HCT116 (cell line): ENCODE results near the gene RPL19.

Experiments
- CEBPB ChIP-seq: IDR thresholded peaks from 2 replicates; pipeline ENCODE4 v1.6.1; 2012; ENCODE audit warnings: low read depth
- EGR1 ChIP-seq: IDR thresholded peaks from 2 replicates; pipeline ENCODE4 v1.6.1; 2012; ENCODE audit warnings: low read depth
- EZH2 ChIP-seq: fragments of 200-600 bp; sonication (generic); IDR thresholded peaks from 2 replicates; pipeline ENCODE4 v1.6.1; 2017; ENCODE audit warnings: antibody characterized with exemption, mixed run types
- EZH2phosphoT487 ChIP-seq: fragments of 200-600 bp; IDR thresholded peaks from 2 replicates; pipeline ENCODE4 v1.6.1; 2018; ENCODE audit warnings: antibody characterized with exemption, borderline replicate concordance
- FOSL1 ChIP-seq: IDR thresholded peaks from 2 replicates; pipeline ENCODE4 v1.6.1; 2012; ENCODE audit warnings: low read depth
- JUND ChIP-seq: IDR thresholded peaks from 2 replicates; pipeline ENCODE4 v1.6.1; 2012
- POLR2A ChIP-seq: IDR thresholded peaks from 2 replicates; pipeline ENCODE4 v1.7.0; 2011; ENCODE audit warnings: borderline replicate concordance; ENCODE audit not compliant: insufficient read depth, insufficient read length; ENCODE audit errors: extremely low read depth
- POLR2AphosphoS5 ChIP-seq: IDR thresholded peaks from 2 replicates; pipeline ENCODE4 v1.6.1; 2011; ENCODE audit warnings: mild to moderate bottlenecking, low read depth, low read length, moderate library complexity
- YY1 ChIP-seq: IDR thresholded peaks from 2 replicates; pipeline ENCODE4 v1.6.1; 2011; ENCODE audit warnings: low read length, low read depth, moderate library complexity, mild to moderate bottlenecking; ENCODE audit not compliant: insufficient replicate concordance; ENCODE audit errors: extremely low read depth
- TF ChIP-seq, protein P1 (sequence below), 3 experiments: fragments of 200-600 bp in 1 of 3; sonication (generic) in 1 of 3; IDR thresholded peaks in 2 of 3; conservative IDR thresholded peaks in 1 of 3; 2 replicates each; pipeline ENCODE4 v1.5.1; 2012 to 2017; ENCODE audit warnings: low read depth in 2 of 3, low read length in 2 of 3, antibody characterized with exemption in 1 of 3, borderline replicate concordance in 1 of 3, control low read depth in 1 of 3, mild to moderate bottlenecking in 1 of 3, mixed read lengths in 1 of 3, mixed run types in 1 of 3, moderate library complexity in 1 of 3; ENCODE audit not compliant: insufficient read depth in 1 of 3
- TF ChIP-seq, protein P2 (sequence below): IDR thresholded peaks from 2 replicates; pipeline ENCODE4 v1.6.1; 2011; ENCODE audit warnings: mild to moderate bottlenecking, low read length, moderate library complexity; ENCODE audit not compliant: insufficient replicate concordance; ENCODE audit errors: extremely low read depth
- TF ChIP-seq, protein P3 (sequence below): IDR thresholded peaks from 2 replicates; pipeline ENCODE4 v1.6.1; 2012; ENCODE audit warnings: low read depth
- TF ChIP-seq, protein P4 (sequence below): IDR thresholded peaks from 2 replicates; pipeline ENCODE4 v1.6.1; 2012
- TF ChIP-seq, protein P5 (sequence below): IDR thresholded peaks from 2 replicates; pipeline ENCODE4 v1.6.1; 2012

DNA sequence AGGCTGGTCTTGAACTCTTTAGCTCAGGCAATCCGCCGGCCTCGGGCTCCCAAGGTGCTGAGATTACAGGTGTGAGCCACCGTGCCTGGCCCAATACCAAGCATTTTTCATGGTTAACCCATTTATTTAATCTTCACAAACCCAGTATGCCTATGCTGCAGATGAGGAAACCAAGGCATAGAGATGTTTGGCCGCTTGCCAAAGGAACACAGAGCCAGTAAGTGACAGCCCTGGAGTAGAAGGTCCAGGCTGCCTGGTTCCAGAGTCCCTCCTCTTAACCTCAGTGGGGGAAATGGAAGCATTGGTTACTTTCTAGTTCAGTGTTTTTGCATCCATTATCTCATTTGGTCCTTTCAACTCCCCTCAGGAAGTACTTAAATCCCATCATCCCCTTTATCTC lies 18.8 kb upstream of the RPL19 start:
- TF ChIP-seq, protein P1, sequence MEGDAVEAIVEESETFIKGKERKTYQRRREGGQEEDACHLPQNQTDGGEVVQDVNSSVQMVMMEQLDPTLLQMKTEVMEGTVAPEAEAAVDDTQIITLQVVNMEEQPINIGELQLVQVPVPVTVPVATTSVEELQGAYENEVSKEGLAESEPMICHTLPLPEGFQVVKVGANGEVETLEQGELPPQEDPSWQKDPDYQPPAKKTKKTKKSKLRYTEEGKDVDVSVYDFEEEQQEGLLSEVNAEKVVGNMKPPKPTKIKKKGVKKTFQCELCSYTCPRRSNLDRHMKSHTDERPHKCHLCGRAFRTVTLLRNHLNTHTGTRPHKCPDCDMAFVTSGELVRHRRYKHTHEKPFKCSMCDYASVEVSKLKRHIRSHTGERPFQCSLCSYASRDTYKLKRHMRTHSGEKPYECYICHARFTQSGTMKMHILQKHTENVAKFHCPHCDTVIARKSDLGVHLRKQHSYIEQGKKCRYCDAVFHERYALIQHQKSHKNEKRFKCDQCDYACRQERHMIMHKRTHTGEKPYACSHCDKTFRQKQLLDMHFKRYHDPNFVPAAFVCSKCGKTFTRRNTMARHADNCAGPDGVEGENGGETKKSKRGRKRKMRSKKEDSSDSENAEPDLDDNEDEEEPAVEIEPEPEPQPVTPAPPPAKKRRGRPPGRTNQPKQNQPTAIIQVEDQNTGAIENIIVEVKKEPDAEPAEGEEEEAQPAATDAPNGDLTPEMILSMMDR (IDR thresholded peaks at IDR 0.05 in 2 of 3, conservative IDR thresholded peaks at IDR 0.05 in 1 of 3; ENCODE audit: borderline replicate concordance in 1 of 3, insufficient read depth in 1 of 3, low read depth in 2 of 3, low read length in 2 of 3) = no peak
- TF ChIP-seq EZH2phosphoT487 (no peak), EZH2 (no peak), POLR2AphosphoS5 (no peak), YY1 (no peak), FOSL1 (no peak), JUND (no peak), CEBPB (no peak), POLR2A (no peak), EGR1 (no peak)
- TF ChIP-seq, protein P2, sequence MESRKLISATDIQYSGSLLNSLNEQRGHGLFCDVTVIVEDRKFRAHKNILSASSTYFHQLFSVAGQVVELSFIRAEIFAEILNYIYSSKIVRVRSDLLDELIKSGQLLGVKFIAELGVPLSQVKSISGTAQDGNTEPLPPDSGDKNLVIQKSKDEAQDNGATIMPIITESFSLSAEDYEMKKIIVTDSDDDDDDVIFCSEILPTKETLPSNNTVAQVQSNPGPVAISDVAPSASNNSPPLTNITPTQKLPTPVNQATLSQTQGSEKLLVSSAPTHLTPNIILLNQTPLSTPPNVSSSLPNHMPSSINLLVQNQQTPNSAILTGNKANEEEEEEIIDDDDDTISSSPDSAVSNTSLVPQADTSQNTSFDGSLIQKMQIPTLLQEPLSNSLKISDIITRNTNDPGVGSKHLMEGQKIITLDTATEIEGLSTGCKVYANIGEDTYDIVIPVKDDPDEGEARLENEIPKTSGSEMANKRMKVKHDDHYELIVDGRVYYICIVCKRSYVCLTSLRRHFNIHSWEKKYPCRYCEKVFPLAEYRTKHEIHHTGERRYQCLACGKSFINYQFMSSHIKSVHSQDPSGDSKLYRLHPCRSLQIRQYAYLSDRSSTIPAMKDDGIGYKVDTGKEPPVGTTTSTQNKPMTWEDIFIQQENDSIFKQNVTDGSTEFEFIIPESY = no peak
- TF ChIP-seq, protein P3, sequence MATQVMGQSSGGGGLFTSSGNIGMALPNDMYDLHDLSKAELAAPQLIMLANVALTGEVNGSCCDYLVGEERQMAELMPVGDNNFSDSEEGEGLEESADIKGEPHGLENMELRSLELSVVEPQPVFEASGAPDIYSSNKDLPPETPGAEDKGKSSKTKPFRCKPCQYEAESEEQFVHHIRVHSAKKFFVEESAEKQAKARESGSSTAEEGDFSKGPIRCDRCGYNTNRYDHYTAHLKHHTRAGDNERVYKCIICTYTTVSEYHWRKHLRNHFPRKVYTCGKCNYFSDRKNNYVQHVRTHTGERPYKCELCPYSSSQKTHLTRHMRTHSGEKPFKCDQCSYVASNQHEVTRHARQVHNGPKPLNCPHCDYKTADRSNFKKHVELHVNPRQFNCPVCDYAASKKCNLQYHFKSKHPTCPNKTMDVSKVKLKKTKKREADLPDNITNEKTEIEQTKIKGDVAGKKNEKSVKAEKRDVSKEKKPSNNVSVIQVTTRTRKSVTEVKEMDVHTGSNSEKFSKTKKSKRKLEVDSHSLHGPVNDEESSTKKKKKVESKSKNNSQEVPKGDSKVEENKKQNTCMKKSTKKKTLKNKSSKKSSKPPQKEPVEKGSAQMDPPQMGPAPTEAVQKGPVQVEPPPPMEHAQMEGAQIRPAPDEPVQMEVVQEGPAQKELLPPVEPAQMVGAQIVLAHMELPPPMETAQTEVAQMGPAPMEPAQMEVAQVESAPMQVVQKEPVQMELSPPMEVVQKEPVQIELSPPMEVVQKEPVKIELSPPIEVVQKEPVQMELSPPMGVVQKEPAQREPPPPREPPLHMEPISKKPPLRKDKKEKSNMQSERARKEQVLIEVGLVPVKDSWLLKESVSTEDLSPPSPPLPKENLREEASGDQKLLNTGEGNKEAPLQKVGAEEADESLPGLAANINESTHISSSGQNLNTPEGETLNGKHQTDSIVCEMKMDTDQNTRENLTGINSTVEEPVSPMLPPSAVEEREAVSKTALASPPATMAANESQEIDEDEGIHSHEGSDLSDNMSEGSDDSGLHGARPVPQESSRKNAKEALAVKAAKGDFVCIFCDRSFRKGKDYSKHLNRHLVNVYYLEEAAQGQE = no peak
- TF ChIP-seq, protein P4, sequence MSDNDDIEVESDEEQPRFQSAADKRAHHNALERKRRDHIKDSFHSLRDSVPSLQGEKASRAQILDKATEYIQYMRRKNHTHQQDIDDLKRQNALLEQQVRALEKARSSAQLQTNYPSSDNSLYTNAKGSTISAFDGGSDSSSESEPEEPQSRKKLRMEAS = no peak
- TF ChIP-seq, protein P5, sequence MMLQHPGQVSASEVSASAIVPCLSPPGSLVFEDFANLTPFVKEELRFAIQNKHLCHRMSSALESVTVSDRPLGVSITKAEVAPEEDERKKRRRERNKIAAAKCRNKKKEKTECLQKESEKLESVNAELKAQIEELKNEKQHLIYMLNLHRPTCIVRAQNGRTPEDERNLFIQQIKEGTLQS = no peak
